Measurements from ENCODE around the gene HCN2. TPM values are rescaled to one million over a fixed set of nuclear protein-coding genes. Genes with fewer than 3 reads are reported as not detected.

Gene HCN2
- total RNA-seq, 1 experiment from 2014 or later: 9.2 TPM

- TF ChIP-seq AFF4 (CRISPR knock-in tag; IDR thresholded peaks at IDR 0.05; ENCODE audit: borderline replicate concordance): no peak
- TF ChIP-seq NFE2L1 (CRISPR knock-in tag; IDR thresholded peaks at IDR 0.05): no peak
- no peak for TF ChIP-seq SOX15 (CRISPR knock-in tag; IDR thresholded peaks at IDR 0.05)
- no peak for TF ChIP-seq TCF7 (CRISPR knock-in tag; IDR thresholded peaks at IDR 0.05; ENCODE audit: low read depth)
- no peak for TF ChIP-seq SMAD4 (CRISPR knock-in tag; IDR thresholded peaks at IDR 0.05)
- TF ChIP-seq, protein P1, sequence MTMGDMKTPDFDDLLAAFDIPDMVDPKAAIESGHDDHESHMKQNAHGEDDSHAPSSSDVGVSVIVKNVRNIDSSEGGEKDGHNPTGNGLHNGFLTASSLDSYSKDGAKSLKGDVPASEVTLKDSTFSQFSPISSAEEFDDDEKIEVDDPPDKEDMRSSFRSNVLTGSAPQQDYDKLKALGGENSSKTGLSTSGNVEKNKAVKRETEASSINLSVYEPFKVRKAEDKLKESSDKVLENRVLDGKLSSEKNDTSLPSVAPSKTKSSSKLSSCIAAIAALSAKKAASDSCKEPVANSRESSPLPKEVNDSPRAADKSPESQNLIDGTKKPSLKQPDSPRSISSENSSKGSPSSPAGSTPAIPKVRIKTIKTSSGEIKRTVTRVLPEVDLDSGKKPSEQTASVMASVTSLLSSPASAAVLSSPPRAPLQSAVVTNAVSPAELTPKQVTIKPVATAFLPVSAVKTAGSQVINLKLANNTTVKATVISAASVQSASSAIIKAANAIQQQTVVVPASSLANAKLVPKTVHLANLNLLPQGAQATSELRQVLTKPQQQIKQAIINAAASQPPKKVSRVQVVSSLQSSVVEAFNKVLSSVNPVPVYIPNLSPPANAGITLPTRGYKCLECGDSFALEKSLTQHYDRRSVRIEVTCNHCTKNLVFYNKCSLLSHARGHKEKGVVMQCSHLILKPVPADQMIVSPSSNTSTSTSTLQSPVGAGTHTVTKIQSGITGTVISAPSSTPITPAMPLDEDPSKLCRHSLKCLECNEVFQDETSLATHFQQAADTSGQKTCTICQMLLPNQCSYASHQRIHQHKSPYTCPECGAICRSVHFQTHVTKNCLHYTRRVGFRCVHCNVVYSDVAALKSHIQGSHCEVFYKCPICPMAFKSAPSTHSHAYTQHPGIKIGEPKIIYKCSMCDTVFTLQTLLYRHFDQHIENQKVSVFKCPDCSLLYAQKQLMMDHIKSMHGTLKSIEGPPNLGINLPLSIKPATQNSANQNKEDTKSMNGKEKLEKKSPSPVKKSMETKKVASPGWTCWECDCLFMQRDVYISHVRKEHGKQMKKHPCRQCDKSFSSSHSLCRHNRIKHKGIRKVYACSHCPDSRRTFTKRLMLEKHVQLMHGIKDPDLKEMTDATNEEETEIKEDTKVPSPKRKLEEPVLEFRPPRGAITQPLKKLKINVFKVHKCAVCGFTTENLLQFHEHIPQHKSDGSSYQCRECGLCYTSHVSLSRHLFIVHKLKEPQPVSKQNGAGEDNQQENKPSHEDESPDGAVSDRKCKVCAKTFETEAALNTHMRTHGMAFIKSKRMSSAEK (CRISPR knock-in tag; IDR thresholded peaks at IDR 0.05; ENCODE audit: borderline replicate concordance): no peak
- no peak for TF ChIP-seq GABPB1 (CRISPR knock-in tag; IDR thresholded peaks at IDR 0.05)
- TF ChIP-seq NR3C1 (CRISPR knock-in tag; conservative IDR thresholded peaks at IDR 0.05; ENCODE audit: low read depth): no peak
- TF ChIP-seq, protein P2, sequence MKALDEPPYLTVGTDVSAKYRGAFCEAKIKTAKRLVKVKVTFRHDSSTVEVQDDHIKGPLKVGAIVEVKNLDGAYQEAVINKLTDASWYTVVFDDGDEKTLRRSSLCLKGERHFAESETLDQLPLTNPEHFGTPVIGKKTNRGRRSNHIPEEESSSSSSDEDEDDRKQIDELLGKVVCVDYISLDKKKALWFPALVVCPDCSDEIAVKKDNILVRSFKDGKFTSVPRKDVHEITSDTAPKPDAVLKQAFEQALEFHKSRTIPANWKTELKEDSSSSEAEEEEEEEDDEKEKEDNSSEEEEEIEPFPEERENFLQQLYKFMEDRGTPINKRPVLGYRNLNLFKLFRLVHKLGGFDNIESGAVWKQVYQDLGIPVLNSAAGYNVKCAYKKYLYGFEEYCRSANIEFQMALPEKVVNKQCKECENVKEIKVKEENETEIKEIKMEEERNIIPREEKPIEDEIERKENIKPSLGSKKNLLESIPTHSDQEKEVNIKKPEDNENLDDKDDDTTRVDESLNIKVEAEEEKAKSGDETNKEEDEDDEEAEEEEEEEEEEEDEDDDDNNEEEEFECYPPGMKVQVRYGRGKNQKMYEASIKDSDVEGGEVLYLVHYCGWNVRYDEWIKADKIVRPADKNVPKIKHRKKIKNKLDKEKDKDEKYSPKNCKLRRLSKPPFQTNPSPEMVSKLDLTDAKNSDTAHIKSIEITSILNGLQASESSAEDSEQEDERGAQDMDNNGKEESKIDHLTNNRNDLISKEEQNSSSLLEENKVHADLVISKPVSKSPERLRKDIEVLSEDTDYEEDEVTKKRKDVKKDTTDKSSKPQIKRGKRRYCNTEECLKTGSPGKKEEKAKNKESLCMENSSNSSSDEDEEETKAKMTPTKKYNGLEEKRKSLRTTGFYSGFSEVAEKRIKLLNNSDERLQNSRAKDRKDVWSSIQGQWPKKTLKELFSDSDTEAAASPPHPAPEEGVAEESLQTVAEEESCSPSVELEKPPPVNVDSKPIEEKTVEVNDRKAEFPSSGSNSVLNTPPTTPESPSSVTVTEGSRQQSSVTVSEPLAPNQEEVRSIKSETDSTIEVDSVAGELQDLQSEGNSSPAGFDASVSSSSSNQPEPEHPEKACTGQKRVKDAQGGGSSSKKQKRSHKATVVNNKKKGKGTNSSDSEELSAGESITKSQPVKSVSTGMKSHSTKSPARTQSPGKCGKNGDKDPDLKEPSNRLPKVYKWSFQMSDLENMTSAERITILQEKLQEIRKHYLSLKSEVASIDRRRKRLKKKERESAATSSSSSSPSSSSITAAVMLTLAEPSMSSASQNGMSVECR (CRISPR knock-in tag; IDR thresholded peaks at IDR 0.05; ENCODE audit: borderline replicate concordance): no peak
- no peak for TF ChIP-seq JUN (CRISPR knock-in tag; IDR thresholded peaks at IDR 0.05)
Observed at GRCh38 chr19:629961-630714, 40.5 kb downstream of the HCN2 start (continued).

GRCh38 chr19:632579-633067 lies 42.9 kb downstream of the HCN2 start:
- DNase-seq (ENCODE audit: low spot score) (peak; percentile 63), ATAC-seq (peak; percentile 40)
- Mint-ChIP-seq H3K27me3 (ENCODE audit: low read depth) (peaks cover 7% of the 10 kb centered on the region), H3K4me1 (peaks cover 13% of the 10 kb centered on the region), H3K36me3 (peaks cover 21% of the 10 kb centered on the region), H3K4me3 (peak overlapping the region; percentile 87), H3K27ac (peak overlapping the region; percentile 84), H3K9me3 (peaks cover 4% of the 10 kb centered on the region; the same call in 1 of the 2 replicates)
- CTCF ChIA-PET: interaction anchor here (0.7 to 1.4 kb wide), 2 partner anchors 23 to 47 kb away, joined by 3 to 4 read pairs; no protein-coding TSS in a partner anchor
- TF ChIP-seq ZNF232 (CRISPR knock-in tag; IDR thresholded peaks at IDR 0.05) (0 out of 2 replicates have a peak, but pooled peaks have one; percentile 7), PREB (CRISPR knock-in tag; IDR thresholded peaks at IDR 0.05; ENCODE audit: borderline replicate concordance) (no peak), GABPB1 (CRISPR knock-in tag; IDR thresholded peaks at IDR 0.05) (0 out of 2 replicates have a peak, but pooled peaks have one; percentile 7), TEAD4 (CRISPR knock-in tag; IDR thresholded peaks at IDR 0.05) (no peak), AFF4 (CRISPR knock-in tag; IDR thresholded peaks at IDR 0.05; ENCODE audit: borderline replicate concordance) (no peak), HMGXB4 (CRISPR knock-in tag; IDR thresholded peaks at IDR 0.05) (peak; percentile 62; the same call in 1 of the 2 replicates)
- POLR2A ChIA-PET: no interaction called here

All from WTC11 (cell line).